GM18517 (cell line): ENCODE results near the gene CLEC3B.
"Not testable (repeated sequence)": the region's sequence is repeated elsewhere in the genome, so short reads cannot be mapped to it uniquely, and the experiment has no call there.

ENCODE experiments used
- ATAC-seq: cut with Tn5 transposase; IDR thresholded peaks from one replicate; pipeline ENCODE4 v1.9.1; 2021; ENCODE audit warnings: mild to moderate bottlenecking, moderate library complexity; ENCODE audit not compliant: unreplicated experiment

Gene CLEC3B

GRCh38 chr3:45064512-45065372 is 38.6 kb downstream of the CLEC3B start:
- ATAC-seq = no peak

GRCh38 chr3:45065373-45065720 is 39.2 kb downstream of the CLEC3B start:
- ATAC-seq = no peak

GRCh38 chr3:45066109-45066801 is 40.2 kb downstream of the CLEC3B start:
- no peak for ATAC-seq

- no peak for ATAC-seq
Measured at GRCh38 chr3:45067486-45067885, 41.4 kb downstream of the CLEC3B start.

GRCh38 chr3:45067941-45068340 is 41.8 kb downstream of the CLEC3B start:
- ATAC-seq = no peak

- no peak for ATAC-seq
Measured at GRCh38 chr3:45071075-45071474, 45.0 kb downstream of the CLEC3B start.

- no peak for ATAC-seq
Measured at GRCh38 chr3:45075821-45076625, 49.9 kb downstream of the CLEC3B start.

GRCh38 chr3:45078256-45078655 is 52.2 kb downstream of the CLEC3B start:
- not testable (repeated sequence) for ATAC-seq

GRCh38 chr3:45078910-45079522 is 52.9 kb downstream of the CLEC3B start:
- ATAC-seq = no peak

- no peak for ATAC-seq
Measured at GRCh38 chr3:45079715-45080114, 53.6 kb downstream of the CLEC3B start.

- ATAC-seq = no peak
Measured at GRCh38 chr3:45080824-45081223, 54.7 kb downstream of the CLEC3B start.

- ATAC-seq = no peak
Measured at GRCh38 chr3:45081506-45082141, 55.5 kb downstream of the CLEC3B start.

GRCh38 chr3:45082142-45082538 is 56.0 kb downstream of the CLEC3B start:
- no peak for ATAC-seq

GRCh38 chr3:45083023-45083422 is 56.9 kb downstream of the CLEC3B start:
- no peak for ATAC-seq

GRCh38 chr3:45084361-45084760 is 58.3 kb downstream of the CLEC3B start:
- ATAC-seq = no peak

GRCh38 chr3:45084820-45085816 is 59.0 kb downstream of the CLEC3B start:
- no peak for ATAC-seq
